ENCODE results near the gene TOMM6.

GRCh38 chr6:41798901-41799558 lies 11.5 kb downstream of the TOMM6 start:
- no peak for TF ChIP-seq POLR2A (IDR thresholded peaks at IDR 0.05)
- TF ChIP-seq, protein P1, sequence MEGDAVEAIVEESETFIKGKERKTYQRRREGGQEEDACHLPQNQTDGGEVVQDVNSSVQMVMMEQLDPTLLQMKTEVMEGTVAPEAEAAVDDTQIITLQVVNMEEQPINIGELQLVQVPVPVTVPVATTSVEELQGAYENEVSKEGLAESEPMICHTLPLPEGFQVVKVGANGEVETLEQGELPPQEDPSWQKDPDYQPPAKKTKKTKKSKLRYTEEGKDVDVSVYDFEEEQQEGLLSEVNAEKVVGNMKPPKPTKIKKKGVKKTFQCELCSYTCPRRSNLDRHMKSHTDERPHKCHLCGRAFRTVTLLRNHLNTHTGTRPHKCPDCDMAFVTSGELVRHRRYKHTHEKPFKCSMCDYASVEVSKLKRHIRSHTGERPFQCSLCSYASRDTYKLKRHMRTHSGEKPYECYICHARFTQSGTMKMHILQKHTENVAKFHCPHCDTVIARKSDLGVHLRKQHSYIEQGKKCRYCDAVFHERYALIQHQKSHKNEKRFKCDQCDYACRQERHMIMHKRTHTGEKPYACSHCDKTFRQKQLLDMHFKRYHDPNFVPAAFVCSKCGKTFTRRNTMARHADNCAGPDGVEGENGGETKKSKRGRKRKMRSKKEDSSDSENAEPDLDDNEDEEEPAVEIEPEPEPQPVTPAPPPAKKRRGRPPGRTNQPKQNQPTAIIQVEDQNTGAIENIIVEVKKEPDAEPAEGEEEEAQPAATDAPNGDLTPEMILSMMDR (IDR thresholded peaks at IDR 0.05) = no peak

All from esophagus squamous epithelium (tissue), 4 donors.